Neural cell (in vitro differentiated cells): ENCODE measurements around the gene PAFAH1B1. TPM values are rescaled to one million over a fixed set of nuclear protein-coding genes. Genes with fewer than 3 reads are reported as not detected.

Source experiments
- H2AFZ ChIP-seq: fragments of 200-600, 300-800 bp; sonication (generic), shearing (Covaris generic); 2 replicates; pipeline ENCODE4 v1.6.0; 2014; ENCODE audit warnings: low read depth, mild to moderate bottlenecking, antibody characterized with exemption, low read length, moderate library complexity
- H3F3A ChIP-seq: fragments of 200-600 bp; shearing (Covaris generic); 2 replicates; pipeline ENCODE4 v1.6.1; 2016; ENCODE audit warnings: mild to moderate bottlenecking, moderate library complexity, mixed read lengths, antibody characterized with exemption, low read length; ENCODE audit not compliant: insufficient read depth, poor library complexity, severe bottlenecking
- H3K27ac ChIP-seq: fragments of 200-600, 300-800 bp; sonication (generic), shearing (Covaris generic); 2 replicates; pipeline ENCODE4 v1.5.1; 2014; ENCODE audit warnings: mild to moderate bottlenecking, low read length, moderate library complexity
- H3K27me3 ChIP-seq: fragments of 300-800, 200-600 bp; sonication (generic), shearing (Covaris generic); 2 replicates; pipeline ENCODE4 v1.6.0; 2014; ENCODE audit warnings: mild to moderate bottlenecking, low read depth, low read length, moderate library complexity; ENCODE audit not compliant: insufficient read depth
- H3K36me3 ChIP-seq: fragments of 300-800, 200-600 bp; sonication (generic), shearing (Covaris generic); 2 replicates; pipeline ENCODE4 v1.5.1; 2014; ENCODE audit warnings: mild to moderate bottlenecking, antibody characterized with exemption, low read length, moderate library complexity; ENCODE audit not compliant: insufficient read depth
- H3K4me2 ChIP-seq: fragments of 300-800, 200-600 bp; sonication (generic), shearing (Covaris generic); 2 replicates; pipeline ENCODE4 v1.6.0; 2014; ENCODE audit warnings: mild to moderate bottlenecking, low read length
- H3K4me3 ChIP-seq: fragments of 300-800, 200-600 bp; sonication (generic), shearing (Covaris generic); 2 replicates; pipeline ENCODE4 v1.5.1; 2014; ENCODE audit warnings: mild to moderate bottlenecking, low read length, moderate library complexity
- H3K79me2 ChIP-seq: fragments of 200-600 bp; shearing (Covaris generic); replicated peaks from 2 replicates; pipeline ENCODE4 v1.6.0; 2014; ENCODE audit warnings: mild to moderate bottlenecking, low read length, moderate library complexity; ENCODE audit not compliant: insufficient read depth
- H3K9ac ChIP-seq: fragments of 300-800, 200-600 bp; sonication (generic), shearing (Covaris generic); 2 replicates; pipeline ENCODE4 v1.6.1; 2016; ENCODE audit warnings: mild to moderate bottlenecking, low read length, mixed read lengths
- H3K9me2 ChIP-seq: fragments of 200-600 bp; shearing (Covaris generic); 2 replicates; pipeline ENCODE4 v1.6.1; 2016; ENCODE audit warnings: mild to moderate bottlenecking, low read length, mixed read lengths; ENCODE audit not compliant: insufficient read depth
- H3K9me3 ChIP-seq: fragments of 200-600, 300-800 bp; sonication (generic), shearing (Covaris generic); 2 replicates; pipeline ENCODE4 v1.6.1; 2016; ENCODE audit warnings: mild to moderate bottlenecking, mixed run types, low read length, moderate library complexity, mixed read lengths
- H4K20me1 ChIP-seq: fragments of 200-600 bp; shearing (Covaris generic); 2 replicates; pipeline ENCODE4 v1.6.1; 2016; ENCODE audit warnings: mild to moderate bottlenecking, mixed run types; ENCODE audit not compliant: insufficient read depth
- EP300 ChIP-seq: fragments of 450-650 bp; conservative IDR thresholded peaks from 2 replicates; pipeline ENCODE4 v1.6.1; 2014; ENCODE audit warnings: antibody characterized with exemption, mild to moderate bottlenecking, moderate library complexity; ENCODE audit not compliant: poor library complexity, severe bottlenecking
- EZH2 ChIP-seq: fragments of 200-600, 300-800 bp; shearing (Covaris generic), sonication (generic); IDR thresholded peaks from 2 replicates; pipeline ENCODE4 v1.6.1; 2014; ENCODE audit warnings: antibody characterized with exemption, low read length, borderline replicate concordance, mild to moderate bottlenecking; ENCODE audit not compliant: insufficient read depth, poor library complexity, severe bottlenecking
- MXI1 ChIP-seq: fragments of 450-650 bp; conservative IDR thresholded peaks from 2 replicates; pipeline ENCODE4 v1.6.1; 2014; ENCODE audit warnings: antibody characterized with exemption, mild to moderate bottlenecking; ENCODE audit not compliant: poor library complexity, severe bottlenecking
- POLR2AphosphoS5 ChIP-seq: IDR thresholded peaks from 2 replicates; pipeline ENCODE4 v1.6.1; 2012
- RAD21 ChIP-seq: fragments of 450-650 bp; conservative IDR thresholded peaks from 2 replicates; pipeline ENCODE4 v1.6.1; 2014; ENCODE audit warnings: antibody characterized with exemption, mild to moderate bottlenecking, moderate library complexity
- SMC3 ChIP-seq: fragments of 450-650 bp; conservative IDR thresholded peaks from 2 replicates; pipeline ENCODE4 v1.6.1; 2014; ENCODE audit warnings: antibody characterized with exemption, mild to moderate bottlenecking, moderate library complexity; ENCODE audit not compliant: poor library complexity
- TAF1 ChIP-seq: IDR thresholded peaks from 2 replicates; pipeline ENCODE4 v1.6.1; 2012; ENCODE audit warnings: low read depth
- polyA plus RNA-seq: library from polyadenylated mRNA; depleted of rRNA; stranded (reverse); fragments of >200 nt; gene quantifications from 2 replicates; pipeline ENCODE4 v1.2.3, GENCODE V29; 2014
- TF ChIP-seq, protein P1 (sequence below): fragments of 450-650 bp; IDR thresholded peaks from 2 replicates; pipeline ENCODE4 v1.5.1; 2014; ENCODE audit warnings: antibody characterized with exemption, mild to moderate bottlenecking, moderate library complexity; ENCODE audit not compliant: poor library complexity, severe bottlenecking
- TF ChIP-seq, protein P2 (sequence below): IDR thresholded peaks from 2 replicates; pipeline ENCODE4 v1.6.1; 2012; ENCODE audit warnings: borderline replicate concordance

PAFAH1B1 gene
- polyA plus RNA-seq, 1 donor from 2014 or later, result 305 TPM

- no peak overlapping the region for H3K4me3 ChIP-seq
- H3K9me2 ChIP-seq, result no peaks in the 10 kb centered on the region
- no peak overlapping the region for H2AFZ ChIP-seq
- no peak overlapping the region for H3K9ac ChIP-seq
- no peaks in the 10 kb centered on the region for H4K20me1 ChIP-seq
- H3F3A ChIP-seq, result no peaks in the 10 kb centered on the region
- no peak overlapping the region for H3K27ac ChIP-seq
- no peak overlapping the region for H3K4me2 ChIP-seq
- H3K27me3 ChIP-seq, result no peaks in the 10 kb centered on the region
- H3K36me3 ChIP-seq, result peaks cover 7% of the 10 kb centered on the region
- TF ChIP-seq, protein P1, sequence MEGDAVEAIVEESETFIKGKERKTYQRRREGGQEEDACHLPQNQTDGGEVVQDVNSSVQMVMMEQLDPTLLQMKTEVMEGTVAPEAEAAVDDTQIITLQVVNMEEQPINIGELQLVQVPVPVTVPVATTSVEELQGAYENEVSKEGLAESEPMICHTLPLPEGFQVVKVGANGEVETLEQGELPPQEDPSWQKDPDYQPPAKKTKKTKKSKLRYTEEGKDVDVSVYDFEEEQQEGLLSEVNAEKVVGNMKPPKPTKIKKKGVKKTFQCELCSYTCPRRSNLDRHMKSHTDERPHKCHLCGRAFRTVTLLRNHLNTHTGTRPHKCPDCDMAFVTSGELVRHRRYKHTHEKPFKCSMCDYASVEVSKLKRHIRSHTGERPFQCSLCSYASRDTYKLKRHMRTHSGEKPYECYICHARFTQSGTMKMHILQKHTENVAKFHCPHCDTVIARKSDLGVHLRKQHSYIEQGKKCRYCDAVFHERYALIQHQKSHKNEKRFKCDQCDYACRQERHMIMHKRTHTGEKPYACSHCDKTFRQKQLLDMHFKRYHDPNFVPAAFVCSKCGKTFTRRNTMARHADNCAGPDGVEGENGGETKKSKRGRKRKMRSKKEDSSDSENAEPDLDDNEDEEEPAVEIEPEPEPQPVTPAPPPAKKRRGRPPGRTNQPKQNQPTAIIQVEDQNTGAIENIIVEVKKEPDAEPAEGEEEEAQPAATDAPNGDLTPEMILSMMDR, result no peak
- TF ChIP-seq POLR2AphosphoS5, result no peak
- no peak for TF ChIP-seq EZH2
- no peak for TF ChIP-seq MXI1
- TF ChIP-seq, protein P2, sequence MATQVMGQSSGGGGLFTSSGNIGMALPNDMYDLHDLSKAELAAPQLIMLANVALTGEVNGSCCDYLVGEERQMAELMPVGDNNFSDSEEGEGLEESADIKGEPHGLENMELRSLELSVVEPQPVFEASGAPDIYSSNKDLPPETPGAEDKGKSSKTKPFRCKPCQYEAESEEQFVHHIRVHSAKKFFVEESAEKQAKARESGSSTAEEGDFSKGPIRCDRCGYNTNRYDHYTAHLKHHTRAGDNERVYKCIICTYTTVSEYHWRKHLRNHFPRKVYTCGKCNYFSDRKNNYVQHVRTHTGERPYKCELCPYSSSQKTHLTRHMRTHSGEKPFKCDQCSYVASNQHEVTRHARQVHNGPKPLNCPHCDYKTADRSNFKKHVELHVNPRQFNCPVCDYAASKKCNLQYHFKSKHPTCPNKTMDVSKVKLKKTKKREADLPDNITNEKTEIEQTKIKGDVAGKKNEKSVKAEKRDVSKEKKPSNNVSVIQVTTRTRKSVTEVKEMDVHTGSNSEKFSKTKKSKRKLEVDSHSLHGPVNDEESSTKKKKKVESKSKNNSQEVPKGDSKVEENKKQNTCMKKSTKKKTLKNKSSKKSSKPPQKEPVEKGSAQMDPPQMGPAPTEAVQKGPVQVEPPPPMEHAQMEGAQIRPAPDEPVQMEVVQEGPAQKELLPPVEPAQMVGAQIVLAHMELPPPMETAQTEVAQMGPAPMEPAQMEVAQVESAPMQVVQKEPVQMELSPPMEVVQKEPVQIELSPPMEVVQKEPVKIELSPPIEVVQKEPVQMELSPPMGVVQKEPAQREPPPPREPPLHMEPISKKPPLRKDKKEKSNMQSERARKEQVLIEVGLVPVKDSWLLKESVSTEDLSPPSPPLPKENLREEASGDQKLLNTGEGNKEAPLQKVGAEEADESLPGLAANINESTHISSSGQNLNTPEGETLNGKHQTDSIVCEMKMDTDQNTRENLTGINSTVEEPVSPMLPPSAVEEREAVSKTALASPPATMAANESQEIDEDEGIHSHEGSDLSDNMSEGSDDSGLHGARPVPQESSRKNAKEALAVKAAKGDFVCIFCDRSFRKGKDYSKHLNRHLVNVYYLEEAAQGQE, result no peak
- no peak for TF ChIP-seq TAF1
- no peak for TF ChIP-seq SMC3
- no peak for TF ChIP-seq RAD21
- no peak for TF ChIP-seq EP300
- no peaks in the 10 kb centered on the region for H3K9me3 ChIP-seq
- no peaks in the 10 kb centered on the region for H3K79me2 ChIP-seq
Measured at GRCh38 chr17:2685696-2686095, 92.2 kb downstream of the PAFAH1B1 start.

- no peak overlapping the region for H3K27ac ChIP-seq
- H2AFZ ChIP-seq, result no peak overlapping the region
- no peaks in the 10 kb centered on the region for H3K27me3 ChIP-seq
- H3F3A ChIP-seq, result no peaks in the 10 kb centered on the region
- H3K36me3 ChIP-seq, result peaks cover 7% of the 10 kb centered on the region
- no peaks in the 10 kb centered on the region for H3K79me2 ChIP-seq
- H3K9ac ChIP-seq, result no peak overlapping the region
- H3K4me2 ChIP-seq, result no peak overlapping the region
- no peaks in the 10 kb centered on the region for H3K9me2 ChIP-seq
- H3K9me3 ChIP-seq, result no peaks in the 10 kb centered on the region
- H3K4me3 ChIP-seq, result no peak overlapping the region
- no peaks in the 10 kb centered on the region for H4K20me1 ChIP-seq
- TF ChIP-seq MXI1 (no peak), RAD21 (no peak)
Measured at GRCh38 chr17:2687074-2687418, 93.6 kb downstream of the PAFAH1B1 start.
